SK-N-SH (cell line): ENCODE results near the gene SKP2.

ENCODE experiments used
- EP300 ChIP-seq, 2 experiments: IDR thresholded peaks; 2 replicates each; pipeline versions ENCODE4 v1.4.0 to v1.6.1; 2012; ENCODE audit warnings: borderline replicate concordance in 1 of 2, low read depth in 1 of 2, low read length in 1 of 2
- EZH2phosphoT487 ChIP-seq: fragments of 200-600 bp; sonication (generic); IDR thresholded peaks from 2 replicates; pipeline ENCODE4 v1.6.1; 2017; ENCODE audit warnings: low read depth, mixed run types, mild to moderate bottlenecking, antibody characterized with exemption, moderate library complexity, borderline replicate concordance
- FOSL2 ChIP-seq: IDR thresholded peaks from 2 replicates; pipeline ENCODE4 v1.4.0; 2012; ENCODE audit warnings: low read depth, mild to moderate bottlenecking, moderate library complexity, borderline replicate concordance
- FOXJ3 ChIP-seq: sonication (generic); formaldehyde crosslinking; IDR thresholded peaks from 2 replicates; pipeline ENCODE4 v1.5.1; 2020; ENCODE audit warnings: mild to moderate bottlenecking, missing genetic modification reagents
- GABPA ChIP-seq: IDR thresholded peaks from 2 replicates; pipeline ENCODE4 v1.4.0; 2012; ENCODE audit warnings: low read depth, mild to moderate bottlenecking
- MXI1 ChIP-seq: IDR thresholded peaks from 2 replicates; pipeline ENCODE4 v1.6.1; 2012; ENCODE audit warnings: mild to moderate bottlenecking, low read depth, low read length, improper control_type of control experiment
- RAD21 ChIP-seq: IDR thresholded peaks from 2 replicates; pipeline ENCODE4 v1.6.1; 2012; ENCODE audit warnings: mild to moderate bottlenecking, low read length
- RCOR1 ChIP-seq: fragments of 150-350 bp; IDR thresholded peaks from 2 replicates; pipeline ENCODE4 v1.6.1; 2017; ENCODE audit warnings: antibody characterized with exemption, low read length
- SIN3A ChIP-seq: IDR thresholded peaks from 2 replicates; pipeline ENCODE4 v1.6.1; 2012; ENCODE audit warnings: low read depth, mild to moderate bottlenecking, low read length, moderate library complexity, borderline replicate concordance
- YY1 ChIP-seq: IDR thresholded peaks from 2 replicates; pipeline ENCODE4 v1.4.0; 2012; ENCODE audit warnings: low read depth, mild to moderate bottlenecking
- TF ChIP-seq, protein P1 (sequence below): fragments of 200-600 bp; sonication (generic); IDR thresholded peaks from 2 replicates; pipeline ENCODE4 v1.6.1; 2017; ENCODE audit warnings: antibody characterized with exemption, mild to moderate bottlenecking, moderate library complexity
- TF ChIP-seq, protein P2 (sequence below): IDR thresholded peaks from 2 replicates; pipeline ENCODE4 v1.6.1; 2012; ENCODE audit warnings: mild to moderate bottlenecking, low read depth, low read length, moderate library complexity
- TF ChIP-seq, protein P3 (sequence below): IDR thresholded peaks from 2 replicates; pipeline ENCODE4 v1.4.0; 2012; ENCODE audit warnings: low read depth
- TF ChIP-seq, protein P4 (sequence below): fragments of 150-350 bp; IDR thresholded peaks from 2 replicates; pipeline ENCODE4 v1.6.1; 2017; ENCODE audit warnings: antibody characterized with exemption, low read length, low read depth, borderline replicate concordance

DNA sequence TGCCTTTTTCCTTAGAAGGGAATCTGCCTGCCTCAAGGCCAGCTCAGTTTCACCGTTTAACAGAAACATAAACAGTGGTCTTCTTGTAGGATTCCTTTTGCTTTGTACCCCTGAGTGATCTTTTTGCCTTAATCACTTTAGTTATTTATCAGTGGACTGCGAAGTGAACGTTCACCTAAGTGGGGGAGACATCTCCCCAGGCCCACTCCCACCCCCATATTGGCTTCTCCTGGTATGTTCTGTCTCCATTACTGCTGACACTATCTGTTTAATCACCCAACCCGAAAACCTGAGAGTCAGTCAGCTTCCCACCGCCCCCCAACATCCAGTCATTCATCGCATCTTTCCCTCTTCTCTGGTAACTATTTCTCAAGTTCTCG, 1.4 kb downstream of the SKP2 start:
- TF ChIP-seq, protein P1, sequence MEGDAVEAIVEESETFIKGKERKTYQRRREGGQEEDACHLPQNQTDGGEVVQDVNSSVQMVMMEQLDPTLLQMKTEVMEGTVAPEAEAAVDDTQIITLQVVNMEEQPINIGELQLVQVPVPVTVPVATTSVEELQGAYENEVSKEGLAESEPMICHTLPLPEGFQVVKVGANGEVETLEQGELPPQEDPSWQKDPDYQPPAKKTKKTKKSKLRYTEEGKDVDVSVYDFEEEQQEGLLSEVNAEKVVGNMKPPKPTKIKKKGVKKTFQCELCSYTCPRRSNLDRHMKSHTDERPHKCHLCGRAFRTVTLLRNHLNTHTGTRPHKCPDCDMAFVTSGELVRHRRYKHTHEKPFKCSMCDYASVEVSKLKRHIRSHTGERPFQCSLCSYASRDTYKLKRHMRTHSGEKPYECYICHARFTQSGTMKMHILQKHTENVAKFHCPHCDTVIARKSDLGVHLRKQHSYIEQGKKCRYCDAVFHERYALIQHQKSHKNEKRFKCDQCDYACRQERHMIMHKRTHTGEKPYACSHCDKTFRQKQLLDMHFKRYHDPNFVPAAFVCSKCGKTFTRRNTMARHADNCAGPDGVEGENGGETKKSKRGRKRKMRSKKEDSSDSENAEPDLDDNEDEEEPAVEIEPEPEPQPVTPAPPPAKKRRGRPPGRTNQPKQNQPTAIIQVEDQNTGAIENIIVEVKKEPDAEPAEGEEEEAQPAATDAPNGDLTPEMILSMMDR = no peak
- TF ChIP-seq, protein P2, sequence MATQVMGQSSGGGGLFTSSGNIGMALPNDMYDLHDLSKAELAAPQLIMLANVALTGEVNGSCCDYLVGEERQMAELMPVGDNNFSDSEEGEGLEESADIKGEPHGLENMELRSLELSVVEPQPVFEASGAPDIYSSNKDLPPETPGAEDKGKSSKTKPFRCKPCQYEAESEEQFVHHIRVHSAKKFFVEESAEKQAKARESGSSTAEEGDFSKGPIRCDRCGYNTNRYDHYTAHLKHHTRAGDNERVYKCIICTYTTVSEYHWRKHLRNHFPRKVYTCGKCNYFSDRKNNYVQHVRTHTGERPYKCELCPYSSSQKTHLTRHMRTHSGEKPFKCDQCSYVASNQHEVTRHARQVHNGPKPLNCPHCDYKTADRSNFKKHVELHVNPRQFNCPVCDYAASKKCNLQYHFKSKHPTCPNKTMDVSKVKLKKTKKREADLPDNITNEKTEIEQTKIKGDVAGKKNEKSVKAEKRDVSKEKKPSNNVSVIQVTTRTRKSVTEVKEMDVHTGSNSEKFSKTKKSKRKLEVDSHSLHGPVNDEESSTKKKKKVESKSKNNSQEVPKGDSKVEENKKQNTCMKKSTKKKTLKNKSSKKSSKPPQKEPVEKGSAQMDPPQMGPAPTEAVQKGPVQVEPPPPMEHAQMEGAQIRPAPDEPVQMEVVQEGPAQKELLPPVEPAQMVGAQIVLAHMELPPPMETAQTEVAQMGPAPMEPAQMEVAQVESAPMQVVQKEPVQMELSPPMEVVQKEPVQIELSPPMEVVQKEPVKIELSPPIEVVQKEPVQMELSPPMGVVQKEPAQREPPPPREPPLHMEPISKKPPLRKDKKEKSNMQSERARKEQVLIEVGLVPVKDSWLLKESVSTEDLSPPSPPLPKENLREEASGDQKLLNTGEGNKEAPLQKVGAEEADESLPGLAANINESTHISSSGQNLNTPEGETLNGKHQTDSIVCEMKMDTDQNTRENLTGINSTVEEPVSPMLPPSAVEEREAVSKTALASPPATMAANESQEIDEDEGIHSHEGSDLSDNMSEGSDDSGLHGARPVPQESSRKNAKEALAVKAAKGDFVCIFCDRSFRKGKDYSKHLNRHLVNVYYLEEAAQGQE = no peak
- TF ChIP-seq MXI1 = no peak
- TF ChIP-seq EZH2phosphoT487 = no peak
- no peak for TF ChIP-seq FOXJ3 (CRISPR knock-in tag)
- TF ChIP-seq RAD21 = no peak
- TF ChIP-seq SIN3A = no peak
- TF ChIP-seq RCOR1 = no peak
- TF ChIP-seq, protein P3, sequence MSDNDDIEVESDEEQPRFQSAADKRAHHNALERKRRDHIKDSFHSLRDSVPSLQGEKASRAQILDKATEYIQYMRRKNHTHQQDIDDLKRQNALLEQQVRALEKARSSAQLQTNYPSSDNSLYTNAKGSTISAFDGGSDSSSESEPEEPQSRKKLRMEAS = no peak
- TF ChIP-seq YY1 = no peak
- TF ChIP-seq, protein P4, sequence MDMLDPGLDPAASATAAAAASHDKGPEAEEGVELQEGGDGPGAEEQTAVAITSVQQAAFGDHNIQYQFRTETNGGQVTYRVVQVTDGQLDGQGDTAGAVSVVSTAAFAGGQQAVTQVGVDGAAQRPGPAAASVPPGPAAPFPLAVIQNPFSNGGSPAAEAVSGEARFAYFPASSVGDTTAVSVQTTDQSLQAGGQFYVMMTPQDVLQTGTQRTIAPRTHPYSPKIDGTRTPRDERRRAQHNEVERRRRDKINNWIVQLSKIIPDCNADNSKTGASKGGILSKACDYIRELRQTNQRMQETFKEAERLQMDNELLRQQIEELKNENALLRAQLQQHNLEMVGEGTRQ = no peak
- TF ChIP-seq EP300 (IDR thresholded peaks at IDR 0.05; ENCODE audit: borderline replicate concordance in 1 of 2, low read depth in 1 of 2, low read length in 1 of 2) = no peak
- TF ChIP-seq FOSL2 = no peak
- no peak for TF ChIP-seq GABPA
